ENCODE measurements around the gene TFAP2B. TPM values are rescaled to one million over a fixed set of nuclear protein-coding genes. Genes with fewer than 3 reads are reported as not detected.

The TFAP2B gene
- total RNA-seq, 1 donor from 2014 or later, result not detected

DNA sequence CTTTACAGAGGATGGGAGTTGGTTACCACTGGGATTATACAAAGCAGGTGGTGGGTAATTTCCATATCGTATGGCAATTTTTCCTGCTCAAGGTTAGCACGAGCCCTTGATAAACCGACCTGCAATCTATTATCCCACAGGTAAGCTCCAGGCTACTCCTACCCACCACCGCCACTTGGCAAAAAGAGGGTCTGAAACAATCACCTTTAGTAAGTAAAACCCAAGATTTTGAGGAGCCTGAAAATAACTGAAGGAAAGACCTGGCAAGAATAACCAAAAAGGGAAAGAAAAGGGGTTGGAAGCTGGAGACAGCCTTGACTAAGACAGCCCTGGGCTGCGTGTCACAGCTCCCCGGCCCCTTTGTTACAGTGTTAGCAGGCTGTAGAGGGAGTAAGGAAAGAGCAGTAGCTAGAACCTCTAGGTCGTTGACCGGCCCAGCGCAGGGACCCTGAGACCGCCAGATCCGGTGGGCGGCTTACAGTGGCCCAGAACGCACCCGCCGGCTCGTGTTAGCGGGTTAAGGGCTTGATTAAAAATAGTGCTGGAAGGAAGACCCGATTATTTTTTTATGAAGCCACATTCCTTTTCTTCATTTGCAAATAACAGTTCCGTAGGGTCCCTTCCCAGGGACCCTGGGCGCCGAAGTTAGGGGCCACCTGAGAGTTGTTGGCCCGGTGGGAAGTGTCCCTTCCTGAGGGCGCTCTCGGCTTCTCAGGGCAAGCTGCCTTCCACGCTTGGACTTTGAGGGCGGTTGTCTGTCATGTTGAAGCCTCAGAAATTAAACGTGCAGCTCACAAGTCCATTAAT lies 30.5 kb downstream of the TFAP2B start:
- no peak for DNase-seq (ENCODE audit: low spot score)

DNA sequence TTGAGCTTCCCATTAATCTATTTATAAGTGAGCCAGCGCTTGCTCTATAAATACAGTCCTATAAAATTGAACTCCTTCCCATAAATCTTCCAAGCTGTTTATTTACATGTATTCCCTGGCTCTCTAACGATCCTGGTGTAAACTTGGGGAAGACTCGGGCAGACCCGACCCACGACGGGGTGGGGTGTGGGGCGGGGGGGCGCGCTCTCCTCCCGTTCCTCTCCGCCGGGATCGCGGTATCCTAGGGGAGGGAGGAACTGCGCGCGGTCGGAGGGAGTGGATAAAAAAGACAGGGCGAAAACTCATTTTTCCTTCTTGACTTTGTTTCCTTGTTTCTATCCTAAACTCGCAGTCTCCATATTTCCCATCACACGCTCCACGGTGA lies 31.1 kb downstream of the TFAP2B start:
- no peak for DNase-seq (ENCODE audit: low spot score)

DNA sequence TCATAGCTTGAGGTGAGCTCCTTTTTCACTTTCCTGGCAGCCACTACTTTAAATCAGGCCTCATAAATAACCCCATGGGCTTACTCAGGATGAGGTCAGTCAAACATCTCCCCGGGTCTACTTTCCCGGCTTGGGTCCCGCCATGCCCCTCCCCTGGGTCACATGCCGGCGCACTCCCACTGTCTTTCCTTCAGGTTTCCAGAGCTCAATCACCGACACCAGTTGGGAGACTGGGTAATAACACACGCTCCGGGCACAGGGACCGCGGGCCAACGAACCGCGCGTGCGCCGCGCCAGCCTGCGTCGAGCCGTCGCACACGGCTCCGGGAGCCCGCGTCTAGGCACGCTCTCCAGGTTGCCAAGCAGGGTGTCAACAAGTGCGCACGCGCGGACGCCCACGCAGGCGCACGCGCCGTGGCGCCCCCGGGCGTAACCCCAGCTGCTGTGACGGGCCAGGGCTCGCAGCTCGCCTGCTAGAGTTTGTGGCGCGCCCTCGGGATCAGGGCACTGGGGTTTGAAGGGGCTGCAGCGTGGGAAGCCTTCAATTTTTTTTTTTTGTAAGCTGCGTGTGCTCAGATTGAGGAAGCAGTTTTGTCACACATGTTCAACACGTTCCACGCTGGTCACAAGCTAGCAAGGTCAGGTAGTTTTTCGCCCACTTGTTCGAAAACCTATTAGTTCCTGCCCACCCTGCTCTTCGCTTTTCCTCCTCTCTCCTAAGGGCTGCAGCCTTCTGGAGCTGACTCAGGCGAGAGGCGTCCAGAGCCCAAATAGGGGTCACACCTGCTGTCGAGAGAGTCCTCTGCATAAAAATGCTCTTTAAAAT lies 31.8 kb downstream of the TFAP2B start:
- no peak for DNase-seq (ENCODE audit: low spot score)

DNA sequence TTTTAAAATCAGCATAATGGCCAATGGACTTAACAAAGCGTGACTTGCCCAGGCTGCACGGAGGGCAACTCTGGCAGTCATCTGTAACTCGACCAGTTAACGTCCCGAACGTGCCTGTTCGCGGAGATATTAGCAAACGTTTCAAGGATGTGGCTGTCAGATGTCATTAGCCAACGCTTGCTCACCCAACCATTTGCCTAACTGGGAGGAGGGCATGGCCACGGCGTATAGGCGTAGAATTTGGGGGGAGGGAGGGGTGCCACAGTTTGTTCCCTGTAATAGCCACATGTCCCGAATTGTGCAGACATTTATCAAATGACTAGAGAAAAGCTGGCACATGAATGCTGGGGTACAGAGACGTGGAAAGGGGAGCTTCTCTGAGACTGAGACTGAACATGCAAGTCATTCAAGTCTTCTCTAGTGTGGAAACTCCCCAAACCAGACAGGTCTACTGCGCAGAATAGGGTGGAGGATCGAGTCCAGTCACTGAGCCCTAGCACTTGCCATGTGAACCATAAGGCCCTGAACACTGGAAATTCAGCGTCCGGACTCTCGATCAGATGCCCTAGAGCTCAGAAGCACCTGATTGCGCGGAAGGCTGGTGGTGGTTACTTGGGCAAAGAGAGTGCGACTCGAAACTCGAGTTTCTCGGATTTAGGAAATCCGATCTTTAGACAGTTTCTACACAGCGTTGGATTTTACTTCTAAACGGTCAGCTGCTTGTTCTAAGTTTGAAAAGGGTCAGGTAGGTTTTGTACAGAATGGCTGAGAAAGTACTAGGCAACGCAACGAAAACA lies 32.6 kb downstream of the TFAP2B start:
- no peak for DNase-seq (ENCODE audit: low spot score)

GRCh38 chr6:50853939-50854338 lies 35.3 kb downstream of the TFAP2B start:
- DNase-seq (ENCODE audit: low spot score), result no peak

- DNase-seq (ENCODE audit: low spot score), result no peak
These were observed 43.0 kb downstream of the TFAP2B start for GRCh38 chr6:50861692-50862091.

- DNase-seq (ENCODE audit: low spot score), result no peak
These were observed 43.5 kb downstream of the TFAP2B start for GRCh38 chr6:50862176-50862575.

GRCh38 chr6:50864601-50865000 lies 45.9 kb downstream of the TFAP2B start:
- DNase-seq (ENCODE audit: low spot score), result no peak

- DNase-seq (ENCODE audit: low spot score), result no peak
These were observed 49.8 kb downstream of the TFAP2B start for GRCh38 chr6:50868466-50868865.

GRCh38 chr6:50873167-50873566 lies 54.5 kb downstream of the TFAP2B start:
- DNase-seq (ENCODE audit: low spot score), result no peak

DNA sequence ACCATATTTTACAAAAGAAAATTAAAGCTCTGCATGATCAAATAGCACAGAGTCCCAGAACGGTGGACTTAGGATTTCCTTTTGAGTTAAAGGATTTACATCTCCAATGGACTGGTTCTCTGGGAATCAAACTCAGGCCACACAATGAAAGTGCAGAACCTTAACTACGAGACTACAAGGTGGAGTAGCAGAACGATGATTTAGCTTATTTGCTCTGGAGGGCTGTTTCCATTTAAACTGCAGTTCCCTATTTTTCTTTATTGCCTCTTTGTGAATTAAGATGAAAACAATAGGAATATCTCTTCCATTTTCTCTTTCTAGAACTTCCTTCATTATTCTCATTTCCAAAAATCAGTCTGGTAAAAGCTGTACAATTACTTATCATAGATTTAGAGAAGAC lies 65.7 kb downstream of the TFAP2B start:
- no peak for DNase-seq (ENCODE audit: low spot score)

GRCh38 chr6:50887112-50887511 lies 68.4 kb downstream of the TFAP2B start:
- no peak for DNase-seq (ENCODE audit: low spot score)

DNA sequence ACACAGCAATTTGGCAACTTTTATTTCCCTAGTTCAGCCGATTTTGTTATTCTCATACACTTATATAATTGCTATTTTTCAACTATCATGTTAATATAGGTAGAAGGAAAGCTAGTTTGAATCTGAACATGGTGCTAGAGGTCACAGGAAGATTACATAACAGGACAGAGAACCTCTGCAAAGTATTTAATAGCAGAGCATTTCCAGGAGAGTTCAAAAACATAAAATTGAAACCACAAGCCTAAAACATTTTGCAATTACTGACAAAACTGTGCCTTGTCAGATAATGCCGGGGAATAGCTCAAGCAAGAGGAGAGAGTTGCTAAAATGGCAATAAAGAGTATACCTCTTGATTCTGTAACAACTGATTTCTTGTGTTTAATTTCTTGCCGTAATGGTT lies 70.8 kb downstream of the TFAP2B start:
- no peak for DNase-seq (ENCODE audit: low spot score)

- DNase-seq (ENCODE audit: low spot score), result no peak
These were observed 71.3 kb downstream of the TFAP2B start for GRCh38 chr6:50889935-50890334.

- DNase-seq (ENCODE audit: low spot score), result no peak
These were observed 71.9 kb downstream of the TFAP2B start for GRCh38 chr6:50890579-50890978.

DNA sequence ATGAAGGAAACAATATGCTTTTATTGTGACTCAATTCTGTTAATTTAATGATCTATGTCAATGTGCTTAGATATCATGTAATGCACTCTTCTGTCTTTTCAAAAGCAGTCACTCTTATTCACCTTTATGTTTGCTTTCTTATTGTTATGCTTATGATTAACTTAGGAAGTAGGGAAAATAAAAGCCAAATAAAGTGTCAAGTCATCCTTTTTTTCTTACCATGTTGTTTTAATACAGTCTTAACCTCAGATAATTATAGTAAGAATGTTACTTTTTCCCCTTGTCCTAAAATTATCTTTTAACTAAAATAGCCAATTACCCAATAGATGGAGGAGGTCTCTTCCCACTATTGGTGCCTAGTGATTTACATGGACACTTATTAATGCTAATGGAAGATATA lies 72.6 kb downstream of the TFAP2B start:
- no peak for DNase-seq (ENCODE audit: low spot score)

Other genes with a start within 250 kb of the TFAP2B start
- not detected for gene TFAP2D, start 105.3 kb upstream of the TFAP2B start, total RNA-seq